ENCODE results near the gene MYB.

Gene MYB

DNA sequence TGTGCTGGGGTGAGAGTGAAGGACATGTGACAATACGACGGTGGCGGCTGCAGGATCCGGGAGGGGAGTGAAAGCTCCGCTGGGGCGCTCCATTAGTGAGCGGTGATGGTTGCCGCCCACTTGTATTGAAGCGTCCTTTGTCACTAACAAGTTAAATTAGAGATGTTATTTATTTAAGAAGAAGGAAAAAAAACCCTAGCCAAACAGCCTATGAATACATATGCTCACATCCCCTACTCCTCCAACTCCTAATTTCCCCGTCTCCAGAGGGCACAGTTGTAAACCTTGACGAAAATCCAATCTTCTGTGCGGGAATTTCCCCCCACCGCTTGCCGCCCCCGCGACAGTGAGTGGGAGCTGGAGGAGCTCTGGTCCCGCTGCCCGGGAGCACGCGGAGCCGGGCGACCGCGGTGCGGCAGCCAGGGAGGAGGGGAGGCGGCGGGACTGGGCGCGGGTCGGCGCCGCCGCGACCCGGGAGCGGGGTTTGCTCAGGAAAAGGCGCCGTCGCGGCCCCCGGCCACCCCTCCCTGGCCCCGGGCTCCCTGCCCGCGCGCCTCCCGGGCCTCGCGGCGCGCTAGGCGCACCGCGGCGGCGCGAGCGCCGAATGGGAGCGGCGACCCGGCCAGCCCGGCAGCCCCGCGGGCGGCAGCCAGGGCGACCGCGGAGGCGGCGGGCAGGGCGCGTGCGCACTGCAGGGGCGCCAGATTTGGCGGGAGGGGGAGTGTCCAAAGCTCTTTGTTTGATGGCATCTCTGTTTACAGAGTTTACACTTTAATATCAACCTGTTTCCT, at the start of gene MYB:
Gene MYB, plus strand, starts transcription at position 767 of the 791 bp plus-strand sequence. CDS start 206 bp downstream, outside the sequence.
- H3K4me1 ChIP-seq (ENCODE audit: insufficient read depth, low read length, poor library complexity, severe bottlenecking), result peaks cover 34% of the 10 kb centered on the region
- peaks cover 47% of the 10 kb centered on the region for H3K79me2 ChIP-seq (ENCODE audit: insufficient read depth, low read length)
- peaks cover 10% of the 10 kb centered on the region for H3K36me3 ChIP-seq (ENCODE audit: insufficient read depth, low read length)
- H2AFZ ChIP-seq (ENCODE audit: low read length), result peak within 1 kb of the TSS; percentile 68
- no peaks in the 10 kb centered on the region for H3K9me2 ChIP-seq (replicated peaks; ENCODE audit: low read depth, low read length)
- H3K4me2 ChIP-seq (ENCODE audit: low read depth, low read length, poor library complexity, severe bottlenecking), result peak within 1 kb of the TSS; percentile 86
- peaks cover 34% of the 10 kb centered on the region for H4K20me1 ChIP-seq (ENCODE audit: insufficient read depth, low read length, poor library complexity, severe bottlenecking)
- H3F3A ChIP-seq (ENCODE audit: low read depth), result peaks cover 13% of the 10 kb centered on the region; the same call in 1 of the 2 replicates
- H3K9me3 ChIP-seq (ENCODE audit: insufficient read depth, low read depth, low read length), result no peaks in the 10 kb centered on the region
- peak within 1 kb of the TSS; percentile 98 for H3K9ac ChIP-seq (ENCODE audit: low read depth, low read length, poor library complexity, severe bottlenecking)
- peak within 1 kb of the TSS; percentile 96 for H3K4me3 ChIP-seq (ENCODE audit: low read length, poor library complexity, severe bottlenecking)
- TF ChIP-seq, protein P1, sequence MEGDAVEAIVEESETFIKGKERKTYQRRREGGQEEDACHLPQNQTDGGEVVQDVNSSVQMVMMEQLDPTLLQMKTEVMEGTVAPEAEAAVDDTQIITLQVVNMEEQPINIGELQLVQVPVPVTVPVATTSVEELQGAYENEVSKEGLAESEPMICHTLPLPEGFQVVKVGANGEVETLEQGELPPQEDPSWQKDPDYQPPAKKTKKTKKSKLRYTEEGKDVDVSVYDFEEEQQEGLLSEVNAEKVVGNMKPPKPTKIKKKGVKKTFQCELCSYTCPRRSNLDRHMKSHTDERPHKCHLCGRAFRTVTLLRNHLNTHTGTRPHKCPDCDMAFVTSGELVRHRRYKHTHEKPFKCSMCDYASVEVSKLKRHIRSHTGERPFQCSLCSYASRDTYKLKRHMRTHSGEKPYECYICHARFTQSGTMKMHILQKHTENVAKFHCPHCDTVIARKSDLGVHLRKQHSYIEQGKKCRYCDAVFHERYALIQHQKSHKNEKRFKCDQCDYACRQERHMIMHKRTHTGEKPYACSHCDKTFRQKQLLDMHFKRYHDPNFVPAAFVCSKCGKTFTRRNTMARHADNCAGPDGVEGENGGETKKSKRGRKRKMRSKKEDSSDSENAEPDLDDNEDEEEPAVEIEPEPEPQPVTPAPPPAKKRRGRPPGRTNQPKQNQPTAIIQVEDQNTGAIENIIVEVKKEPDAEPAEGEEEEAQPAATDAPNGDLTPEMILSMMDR (conservative IDR thresholded peaks at IDR 0.05; ENCODE audit: low read length), result no peak
- TF ChIP-seq EZH2phosphoT487 (IDR thresholded peaks at IDR 0.05; ENCODE audit: borderline replicate concordance), result no peak
- peaks cover 30% of the 10 kb centered on the region for H3K27me3 ChIP-seq (ENCODE audit: insufficient read depth, low read length, poor library complexity, severe bottlenecking)

DNA sequence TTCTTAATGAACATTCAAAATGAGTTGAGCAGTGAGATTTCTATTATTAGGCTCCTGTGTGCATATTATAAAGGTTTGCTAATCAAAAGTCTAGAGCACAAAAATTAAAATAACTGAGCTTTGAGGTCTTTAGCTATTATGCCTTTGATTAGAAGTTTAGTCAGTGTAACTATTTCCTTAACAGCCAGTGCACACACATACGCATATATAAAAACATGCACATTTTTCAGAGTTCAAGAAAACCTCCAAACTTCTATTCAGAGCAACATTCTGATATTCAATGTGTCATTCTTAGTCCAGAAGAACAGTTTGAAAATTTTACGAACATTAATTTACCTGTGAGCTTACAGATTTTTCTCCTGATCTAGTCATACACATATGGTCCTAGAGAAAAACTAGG, 48.3 kb upstream of the MYB start:
- H3K36me3 ChIP-seq (ENCODE audit: insufficient read depth, low read length), result no peaks in the 10 kb centered on the region
- TF ChIP-seq, protein P1 (conservative IDR thresholded peaks at IDR 0.05; ENCODE audit: low read length), result no peak
- TF ChIP-seq EZH2phosphoT487 (IDR thresholded peaks at IDR 0.05; ENCODE audit: borderline replicate concordance), result no peak
- no peak overlapping the region for H3K4me3 ChIP-seq (ENCODE audit: low read length, poor library complexity, severe bottlenecking)
- peaks cover 13% of the 10 kb centered on the region for H3F3A ChIP-seq (ENCODE audit: low read depth)
- H3K27me3 ChIP-seq (ENCODE audit: insufficient read depth, low read length, poor library complexity, severe bottlenecking), result no peaks in the 10 kb centered on the region
- H3K9ac ChIP-seq (ENCODE audit: low read depth, low read length, poor library complexity, severe bottlenecking), result no peak overlapping the region
- no peak overlapping the region for H3K4me2 ChIP-seq (ENCODE audit: low read depth, low read length, poor library complexity, severe bottlenecking)
- H3K9me3 ChIP-seq (ENCODE audit: insufficient read depth, low read depth, low read length), result no peaks in the 10 kb centered on the region
- peaks cover 49% of the 10 kb centered on the region for H3K4me1 ChIP-seq (ENCODE audit: insufficient read depth, low read length, poor library complexity, severe bottlenecking)
- no peak overlapping the region for H2AFZ ChIP-seq (ENCODE audit: low read length)
- no peaks in the 10 kb centered on the region for H4K20me1 ChIP-seq (ENCODE audit: insufficient read depth, low read length, poor library complexity, severe bottlenecking)
- H3K9me2 ChIP-seq (replicated peaks; ENCODE audit: low read depth, low read length), result no peaks in the 10 kb centered on the region
- H3K79me2 ChIP-seq (ENCODE audit: insufficient read depth, low read length), result no peaks in the 10 kb centered on the region

DNA sequence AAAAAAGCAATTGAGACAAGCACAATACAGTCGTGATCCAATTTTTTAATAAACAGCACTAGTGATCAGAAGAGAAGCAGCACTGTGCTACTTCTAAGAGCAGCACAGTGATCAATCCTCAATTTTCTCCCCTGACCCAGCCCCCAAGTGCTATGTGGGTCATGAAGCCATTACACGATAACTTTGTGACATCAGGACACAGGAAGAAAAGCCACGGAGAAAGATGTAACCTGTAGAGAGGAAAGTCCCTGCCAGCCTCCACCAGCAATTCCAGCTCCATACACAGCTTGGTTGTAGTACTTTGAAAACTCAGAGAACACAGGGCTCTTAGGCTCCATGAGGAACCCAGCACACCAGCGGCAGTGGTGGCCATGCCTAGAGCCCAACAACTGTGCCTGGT, 45.3 kb upstream of the MYB start:
- Histone ChIP-seq H4K20me1 (ENCODE audit: insufficient read depth, low read length, poor library complexity, severe bottlenecking) (no peaks in the 10 kb centered on the region), H3K4me3 (ENCODE audit: low read length, poor library complexity, severe bottlenecking) (no peak overlapping the region), H3K9me2 (replicated peaks; ENCODE audit: low read depth, low read length) (no peaks in the 10 kb centered on the region), H2AFZ (ENCODE audit: low read length) (no peak overlapping the region), H3K79me2 (ENCODE audit: insufficient read depth, low read length) (no peaks in the 10 kb centered on the region), H3K4me1 (ENCODE audit: insufficient read depth, low read length, poor library complexity, severe bottlenecking) (peaks cover 32% of the 10 kb centered on the region), H3K9me3 (ENCODE audit: insufficient read depth, low read depth, low read length) (no peaks in the 10 kb centered on the region), H3K9ac (ENCODE audit: low read depth, low read length, poor library complexity, severe bottlenecking) (no peak overlapping the region), H3K27me3 (ENCODE audit: insufficient read depth, low read length, poor library complexity, severe bottlenecking) (no peaks in the 10 kb centered on the region), H3F3A (ENCODE audit: low read depth) (no peaks in the 10 kb centered on the region), H3K4me2 (ENCODE audit: low read depth, low read length, poor library complexity, severe bottlenecking) (no peak overlapping the region), H3K36me3 (ENCODE audit: insufficient read depth, low read length) (no peaks in the 10 kb centered on the region)
- no peak for TF ChIP-seq EZH2phosphoT487 (IDR thresholded peaks at IDR 0.05; ENCODE audit: borderline replicate concordance)
- TF ChIP-seq, protein P1 (conservative IDR thresholded peaks at IDR 0.05; ENCODE audit: low read length), result no peak
